Measurements from ENCODE around the gene SMDT1. TPM values are rescaled to one million over a fixed set of nuclear protein-coding genes. Genes with fewer than 3 reads are reported as not detected.
"Not testable (repeated sequence)": the region's sequence is repeated elsewhere in the genome, so short reads cannot be mapped to it uniquely, and the experiment has no call there.

The SMDT1 gene
- total and polyA plus RNA-seq, 5 experiments from 2014 or later: 86.6 to 294 (median 152) TPM

DNA sequence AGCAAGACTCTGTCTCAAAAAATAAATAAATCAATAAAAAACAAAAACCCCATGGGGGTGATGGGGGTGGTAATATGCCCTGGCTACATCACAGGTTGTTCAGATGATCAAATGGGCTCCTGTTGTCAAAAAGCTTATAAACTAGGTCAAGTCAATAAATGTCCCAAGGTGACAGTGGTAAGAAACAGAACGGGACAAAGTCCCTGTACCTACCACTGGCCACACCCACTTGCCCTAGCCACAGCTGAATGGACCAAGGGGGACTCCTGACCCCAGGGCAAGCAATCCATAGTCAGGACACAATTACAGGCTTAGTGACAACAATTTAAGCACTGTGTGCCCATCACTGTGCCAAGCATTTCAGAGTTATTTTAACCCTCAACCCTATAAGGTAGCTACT is 14.9 kb upstream of the SMDT1 start:
- H3K36me3 Mint-ChIP-seq: peaks cover 0 to 47% (median 22%) of the 10 kb centered on the region in 3 donors
- H3K4me1 Mint-ChIP-seq: peaks cover under 1 to 10% (median 5%) of the 10 kb centered on the region in 4 donors
- no peak for DNase-seq
- no peak overlapping the region for H3K4me3 Mint-ChIP-seq
- H3K27me3 Mint-ChIP-seq: no peaks in the 10 kb centered on the region
- no peak for ATAC-seq
- H3K9me3 Mint-ChIP-seq: no peaks in the 10 kb centered on the region
- peak overlapping the region in 1 of 10 donors; percentile 74 for H3K27ac Mint-ChIP-seq
- POLR2A ChIA-PET: no interaction called here

DNA sequence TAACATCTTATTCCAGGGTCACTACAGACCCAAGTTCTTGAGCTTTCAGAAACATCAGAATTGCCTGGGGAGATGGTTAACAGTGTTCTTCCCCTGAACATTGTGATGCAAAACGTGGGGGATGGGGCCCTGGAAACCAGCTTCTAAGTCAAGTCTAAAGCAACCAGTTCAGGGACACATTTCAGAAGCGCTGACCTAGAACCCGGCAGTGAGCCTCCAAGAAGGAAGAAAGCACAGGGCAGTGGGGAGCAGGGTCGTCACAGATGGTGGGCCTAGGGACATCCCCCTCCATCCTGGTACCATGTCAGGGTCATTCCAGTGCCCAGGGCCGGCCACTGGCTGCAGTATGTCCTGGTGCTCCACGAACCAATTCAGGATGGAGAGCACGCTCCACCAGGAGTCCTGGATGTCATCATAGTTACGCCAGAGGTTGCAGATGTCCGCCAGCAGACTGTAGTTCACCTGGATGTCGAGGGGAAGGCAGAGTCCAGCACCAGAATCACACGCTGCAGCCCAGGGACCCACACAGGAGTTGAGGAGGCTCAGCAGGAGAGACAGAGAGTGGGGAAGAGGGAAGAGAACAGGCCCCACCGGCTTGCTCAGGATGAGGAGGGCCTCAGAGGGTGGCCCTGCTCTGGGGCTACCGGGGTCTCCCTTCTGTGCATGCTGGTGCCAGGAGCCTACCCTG is 13.9 kb upstream of the SMDT1 start:
- Mint-ChIP-seq H3K4me3 (no peak overlapping the region), H3K27ac (peak overlapping the region in 4 of 10 donors; percentile 16 to 74 (median 64)), H3K36me3 (peaks cover 0 to 44% (median 15%) of the 10 kb centered on the region in 3 donors), H3K4me1 (peaks cover 9 to 18% (median 9%) of the 10 kb centered on the region in 4 donors), H3K27me3 (no peaks in the 10 kb centered on the region), H3K9me3 (no peaks in the 10 kb centered on the region)
- DNase-seq: no peak
- no peak for ATAC-seq
- POLR2A ChIA-PET: no interaction called here

DNA sequence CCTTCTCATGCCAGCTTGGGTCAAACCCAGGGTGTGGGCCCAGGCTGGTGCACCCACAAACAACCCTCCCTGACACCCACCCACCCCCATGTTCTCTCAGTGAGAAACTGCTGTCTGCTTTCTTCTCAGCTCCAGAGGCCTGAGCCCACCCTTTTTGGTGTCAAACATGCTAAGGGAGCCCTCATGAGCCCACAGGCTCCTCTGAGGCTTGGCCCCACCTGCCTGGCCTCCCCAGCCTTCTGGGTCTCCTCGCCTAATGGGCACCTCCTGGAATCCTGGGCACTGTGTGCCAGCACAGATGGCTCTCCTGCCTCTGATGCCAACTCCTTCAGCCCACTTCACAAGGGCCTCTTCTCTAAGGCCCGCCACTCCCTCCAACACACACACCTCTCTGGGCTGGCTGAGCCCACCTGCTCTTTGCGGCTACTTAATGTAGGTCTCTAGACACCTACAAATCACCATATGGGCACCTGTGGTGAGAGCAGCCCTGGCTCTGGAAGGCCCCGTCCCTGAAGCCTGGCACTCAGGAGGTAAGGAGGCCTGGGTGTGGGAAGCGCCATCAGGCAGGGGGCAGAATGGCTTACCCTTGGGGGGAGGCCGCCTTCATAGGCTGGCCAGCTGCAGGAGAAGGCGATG is 13.3 kb upstream of the SMDT1 start:
- no peaks in the 10 kb centered on the region for H3K27me3 Mint-ChIP-seq
- H3K4me3 Mint-ChIP-seq: no peak overlapping the region
- ATAC-seq: no peak
- no peaks in the 10 kb centered on the region for H3K9me3 Mint-ChIP-seq
- POLR2A ChIA-PET: no interaction called here
- peaks cover 0 to 38% (median 9%) of the 10 kb centered on the region in 3 donors for H3K36me3 Mint-ChIP-seq
- peak overlapping the region in 1 of 10 donors; percentile 1 for H3K27ac Mint-ChIP-seq
- DNase-seq: no peak
- peaks cover 14 to 24% (median 16%) of the 10 kb centered on the region in 4 donors for H3K4me1 Mint-ChIP-seq

DNA sequence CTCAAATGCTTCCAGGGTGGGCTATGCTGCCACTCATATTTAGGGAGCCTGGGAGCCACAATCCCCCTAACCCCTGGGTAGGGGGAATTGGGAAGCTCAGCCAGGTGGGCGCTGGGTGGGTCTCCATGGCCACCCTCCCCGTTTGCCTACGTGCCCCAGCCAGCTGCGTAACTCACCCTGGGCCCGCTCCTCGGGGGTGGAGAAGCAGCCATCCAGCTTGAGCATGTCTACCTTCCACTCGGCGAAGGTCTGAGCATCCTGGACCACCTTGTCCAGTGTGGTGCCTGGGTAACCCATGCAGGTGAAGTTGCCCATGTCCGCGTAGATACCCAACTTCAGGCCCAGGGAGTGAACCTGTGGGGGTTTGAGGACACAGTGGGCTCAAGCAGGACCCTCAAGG is 12.6 kb upstream of the SMDT1 start:
- H3K9me3 Mint-ChIP-seq: no peaks in the 10 kb centered on the region
- no peaks in the 10 kb centered on the region for H3K27me3 Mint-ChIP-seq
- POLR2A ChIA-PET: no interaction called here
- H3K4me1 Mint-ChIP-seq: peaks cover 20 to 31% (median 22%) of the 10 kb centered on the region in 4 donors
- no peak overlapping the region for H3K27ac Mint-ChIP-seq
- H3K36me3 Mint-ChIP-seq: peaks cover 0 to 34% (median 9%) of the 10 kb centered on the region in 3 donors
- DNase-seq: no peak
- ATAC-seq: no peak
- H3K4me3 Mint-ChIP-seq: no peak overlapping the region

DNA sequence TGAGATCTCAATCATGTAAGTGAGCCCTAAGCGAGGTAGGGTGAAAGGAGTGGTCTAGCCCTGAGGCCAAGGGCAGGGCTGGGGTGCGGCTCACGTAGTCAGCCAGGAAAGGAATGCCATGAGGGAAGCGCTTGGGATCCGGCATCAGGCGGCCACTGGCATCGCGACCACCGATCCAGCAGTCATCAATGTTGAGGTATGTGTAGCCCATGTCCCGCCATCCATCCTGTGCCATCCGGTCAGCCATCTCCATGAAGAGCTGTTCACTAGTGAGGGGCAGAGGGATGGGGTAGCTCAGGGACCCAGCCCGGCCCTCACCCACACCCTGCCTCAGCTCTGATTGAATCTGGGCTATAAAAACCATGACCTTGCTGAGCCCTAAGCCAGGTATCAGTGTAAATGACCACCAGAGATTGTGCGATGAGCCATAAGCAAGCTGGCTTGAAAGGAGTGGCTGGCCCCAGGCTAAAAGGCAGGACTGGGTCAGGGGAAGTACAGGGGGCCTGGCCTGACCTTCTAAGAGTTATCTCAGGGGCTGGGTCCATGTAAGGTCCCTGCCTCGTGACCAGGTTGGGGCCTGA is 11.7 kb upstream of the SMDT1 start:
- Mint-ChIP-seq H3K4me3 (no peak overlapping the region), H3K9me3 (no peaks in the 10 kb centered on the region), H3K4me1 (peaks cover 22 to 36% (median 25%) of the 10 kb centered on the region in 4 donors), H3K36me3 (peaks cover 0 to 28% (median 9%) of the 10 kb centered on the region in 3 donors), H3K27ac (peak overlapping the region in 2 of 10 donors; percentile 27 to 72), H3K27me3 (no peaks in the 10 kb centered on the region)
- POLR2A ChIA-PET: no interaction called here
- ATAC-seq: no peak
- DNase-seq: no peak

DNA sequence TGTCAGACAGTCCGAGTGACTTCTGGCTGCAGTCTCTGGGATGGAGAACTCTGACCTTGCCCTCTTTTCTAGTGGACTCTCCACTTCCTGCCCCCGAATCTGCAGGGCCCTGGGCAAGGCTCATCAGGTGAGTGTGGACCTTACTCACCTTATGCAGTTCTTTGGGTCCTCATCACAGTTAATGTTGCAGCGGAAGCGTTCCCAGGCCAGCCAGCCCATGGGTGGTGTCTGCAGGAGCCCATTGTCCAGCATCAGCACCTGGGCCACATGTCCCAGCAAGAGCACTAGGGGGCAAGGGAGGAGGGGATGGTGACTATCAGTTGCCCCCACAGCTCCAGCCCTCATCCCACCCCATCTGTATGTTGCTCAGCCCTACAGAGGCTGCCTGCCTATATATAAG is 11.2 kb upstream of the SMDT1 start:
- Mint-ChIP-seq H3K27ac (peak overlapping the region in 1 of 10 donors; percentile 59), H3K36me3 (peaks cover 0 to 23% (median 5%) of the 10 kb centered on the region in 3 donors), H3K27me3 (no peaks in the 10 kb centered on the region), H3K4me1 (peaks cover 23 to 40% (median 30%) of the 10 kb centered on the region in 4 donors), H3K9me3 (no peaks in the 10 kb centered on the region), H3K4me3 (peak overlapping the region in 1 of 10 donors; percentile 4)
- DNase-seq (no peak), ATAC-seq (no peak)
- POLR2A ChIA-PET: interaction anchor here (3.0 kb wide), 1 partner anchor 23 kb away, joined by 21 read pairs; the partner anchor contains the start of gene NDUFA6

DNA sequence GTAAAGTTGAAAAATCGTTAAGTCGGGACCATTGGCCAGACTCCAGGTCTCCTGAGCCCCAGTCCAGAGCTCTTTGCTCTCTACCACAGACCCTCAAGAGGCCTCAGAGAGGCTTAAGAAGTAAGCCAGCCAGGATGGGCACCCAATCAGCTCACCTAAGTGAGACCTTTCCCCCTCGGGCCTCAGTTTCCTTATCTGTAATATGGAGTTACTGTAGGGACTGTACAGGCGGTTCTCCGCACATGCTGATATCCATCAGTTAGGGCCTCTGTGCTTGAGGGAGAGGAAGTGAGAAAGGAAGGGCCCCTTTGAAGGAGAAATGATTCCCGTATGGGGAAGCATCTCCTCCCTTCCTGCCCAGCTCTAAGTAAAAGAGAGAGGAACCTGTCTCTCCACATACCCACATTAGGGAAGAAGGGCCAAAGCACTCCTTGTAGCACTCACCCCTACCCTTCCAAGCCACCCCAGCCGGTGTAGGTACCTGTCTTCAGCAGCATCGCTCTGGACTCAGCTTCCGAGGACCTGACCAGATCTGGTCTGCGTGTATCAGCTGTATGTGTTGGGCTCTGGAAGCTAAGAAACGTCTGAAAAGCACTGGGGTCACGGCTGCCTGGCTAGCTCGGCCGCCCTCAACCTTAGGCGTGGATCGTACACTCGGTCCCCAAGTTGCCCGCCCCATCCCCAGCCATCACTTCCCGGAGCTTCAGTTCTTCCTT is 9.5 kb upstream of the SMDT1 start:
- POLR2A ChIA-PET: interaction anchor here (0.6 to 3.0 kb wide), 8 partner anchors 9 to 388 kb away, joined by 3 to 46 read pairs (median 4); partner anchors contain the start of genes NDUFA6, SMDT1 and WBP2NL
- H3K36me3 Mint-ChIP-seq: peaks cover 0 to 16% (median 4%) of the 10 kb centered on the region in 3 donors
- no peaks in the 10 kb centered on the region for H3K9me3 Mint-ChIP-seq
- H3K4me3 Mint-ChIP-seq: peak overlapping the region; percentile 86 to 97 (median 93)
- peaks cover 22 to 46% (median 33%) of the 10 kb centered on the region in 4 donors for H3K4me1 Mint-ChIP-seq
- peak overlapping the region in 9 of 10 donors; percentile 75 to 93 (median 90) for H3K27ac Mint-ChIP-seq
- DNase-seq (no peak), ATAC-seq (no peak)
- no peaks in the 10 kb centered on the region for H3K27me3 Mint-ChIP-seq

DNA sequence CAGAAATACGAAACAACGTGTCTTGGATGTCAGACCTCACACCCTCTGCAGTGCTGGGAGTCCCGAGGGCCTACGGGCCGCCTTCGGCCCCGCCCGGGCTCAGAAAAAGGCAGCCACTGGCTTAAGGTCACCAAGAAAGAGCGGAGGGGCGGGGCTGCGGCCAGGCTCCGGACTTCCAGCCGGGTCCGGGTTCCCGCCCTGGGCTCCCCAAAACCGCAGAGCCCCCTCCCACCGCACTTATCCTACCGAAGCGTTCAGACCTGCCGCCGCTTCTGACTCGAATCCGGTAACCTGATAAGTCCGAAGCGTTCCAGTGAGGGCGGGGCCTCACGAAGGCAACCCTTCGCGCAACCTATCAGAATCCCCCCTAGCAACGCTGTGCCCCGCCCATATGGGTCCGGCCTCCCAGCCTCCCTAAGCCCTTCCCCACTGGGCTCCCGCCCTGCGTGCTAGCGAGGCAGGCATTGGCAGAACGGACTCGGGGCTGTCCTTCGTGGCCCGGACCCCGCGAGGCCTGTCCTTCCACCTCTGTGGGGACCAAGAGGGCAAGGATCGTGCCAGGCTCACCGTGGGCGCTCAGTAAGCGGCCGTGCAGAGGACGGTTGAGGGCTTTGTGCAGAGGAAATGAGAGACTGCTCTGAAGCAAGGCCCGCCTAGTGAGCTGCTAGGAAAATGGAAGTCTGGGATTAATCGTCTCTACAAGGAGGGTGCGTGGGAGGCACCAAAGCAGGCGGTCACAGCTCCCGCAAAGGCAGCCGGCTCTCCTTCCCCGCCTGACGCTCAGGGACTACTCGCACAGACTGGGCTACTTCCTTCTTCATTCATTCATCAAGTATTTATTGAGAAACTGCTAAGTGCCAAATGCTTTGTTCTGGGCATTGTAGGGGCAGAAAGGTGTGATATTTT is 8.7 kb upstream of the SMDT1 start, which contains the start of gene NAGA:
Gene NAGA (minus strand): TSS at position 296 of the 906 bp plus-strand sequence. CDS start 515 bp downstream, outside the sequence.
- POLR2A ChIA-PET: interaction anchor here (0.6 to 3.0 kb wide), 6 partner anchors 9 to 1951 kb away, joined by 3 to 46 read pairs (median 4); partner anchors contain the start of genes NDUFA6, SMDT1 and WBP2NL
- peak within 1 kb of the TSS; percentile 86 to 97 (median 93) for H3K4me3 Mint-ChIP-seq
- peak; percentile 96 to 98 for ATAC-seq
- no peaks in the 10 kb centered on the region for H3K9me3 Mint-ChIP-seq
- peaks cover 0 to 14% (median 4%) of the 10 kb centered on the region in 3 donors for H3K36me3 Mint-ChIP-seq
- H3K27ac Mint-ChIP-seq: peak within 1 kb of the TSS; percentile 64 to 95 (median 92)
- DNase-seq: peak; percentile 79 to 95 (median 88)
- H3K4me1 Mint-ChIP-seq: peaks cover 21 to 53% (median 38%) of the 10 kb centered on the region in 4 donors
- no peaks in the 10 kb centered on the region for H3K27me3 Mint-ChIP-seq

DNA sequence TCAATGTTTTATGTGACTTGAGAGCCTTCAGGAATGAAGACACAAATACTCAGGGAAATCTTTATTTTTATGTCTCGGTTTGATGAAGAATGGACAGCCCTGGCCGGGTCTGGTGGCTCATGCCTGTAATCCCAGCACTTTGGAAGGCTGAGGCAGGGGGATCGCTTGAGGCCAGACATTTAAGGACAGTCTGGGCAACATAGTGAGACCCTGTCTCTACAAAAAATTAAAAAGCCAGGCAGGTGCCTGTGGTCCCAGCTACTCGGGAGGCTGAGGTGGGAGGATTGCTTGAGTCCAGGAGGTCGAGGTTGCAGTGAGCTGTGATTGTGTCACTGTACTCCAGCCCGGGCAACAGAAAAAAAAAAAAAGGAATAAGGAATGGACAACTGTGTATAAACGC is 8.0 kb upstream of the SMDT1 start:
- not testable (repeated sequence) for H3K27me3 Mint-ChIP-seq, H3K36me3 Mint-ChIP-seq, DNase-seq, ATAC-seq, H3K9me3 Mint-ChIP-seq
- POLR2A ChIA-PET: interaction anchor here (0.6 to 3.0 kb wide), 4 partner anchors 8 to 1952 kb away, joined by 3 to 46 read pairs (median 12); partner anchors contain the start of genes NDUFA6 and SMDT1
- peak overlapping the region; percentile 86 to 97 (median 93) for H3K4me3 Mint-ChIP-seq
- peaks cover 19 to 55% (median 38%) of the 10 kb centered on the region in 4 donors for H3K4me1 Mint-ChIP-seq
- H3K27ac Mint-ChIP-seq: peak overlapping the region in 9 of 10 donors; percentile 25 to 95 (median 92)

DNA sequence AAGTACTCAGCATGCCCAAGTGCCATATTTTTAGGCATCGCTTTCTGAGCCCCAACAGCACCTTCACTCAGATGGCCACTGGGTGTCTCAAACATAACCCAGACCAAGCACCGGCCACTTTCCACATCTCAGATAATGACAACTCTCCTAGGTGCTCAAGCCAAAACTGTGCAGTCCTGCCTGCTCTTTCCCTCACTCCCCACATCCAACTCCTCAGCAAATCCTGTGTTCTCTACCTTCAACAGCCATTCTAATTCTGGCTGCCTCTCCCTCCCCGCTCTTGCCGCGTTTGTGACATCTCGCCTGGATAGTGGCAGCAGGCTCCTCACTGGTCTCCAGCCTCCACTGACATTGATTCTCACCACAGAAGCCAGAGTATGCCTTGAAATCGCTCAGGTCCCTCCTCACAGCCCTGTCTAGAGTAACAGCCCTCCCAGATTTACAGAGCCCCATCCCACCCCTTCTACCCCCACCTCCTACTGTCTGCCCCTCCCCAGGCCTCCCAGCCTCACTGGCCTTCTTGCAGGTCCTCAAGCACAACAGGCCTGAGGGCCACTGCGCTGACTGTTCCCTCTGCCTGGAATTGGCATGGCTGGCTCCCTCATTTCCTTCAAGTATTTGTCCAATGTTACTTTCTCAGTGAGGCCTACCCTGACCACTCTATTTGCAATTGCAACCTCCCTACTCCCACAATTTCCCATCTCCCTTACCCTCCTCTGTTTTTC is 6.7 kb upstream of the SMDT1 start:
- Mint-ChIP-seq H3K27me3 (no peaks in the 10 kb centered on the region), H3K27ac (peak overlapping the region in 7 of 10 donors; percentile 5 to 83 (median 67)), H3K4me1 (peaks cover 15 to 55% (median 38%) of the 10 kb centered on the region in 4 donors), H3K9me3 (no peaks in the 10 kb centered on the region), H3K4me3 (peak overlapping the region; percentile 33 to 97 (median 69)), H3K36me3 (peaks cover 0 to 2% (median 0%) of the 10 kb centered on the region in 3 donors)
- ATAC-seq: no peak
- DNase-seq: no peak
- POLR2A ChIA-PET: interaction anchor here (2.2 kb wide), 1 partner anchor 18 kb away, joined by 9 read pairs; the partner anchor contains the start of gene NDUFA6
